ENCODE results near the gene ARHGEF38.

DNA sequence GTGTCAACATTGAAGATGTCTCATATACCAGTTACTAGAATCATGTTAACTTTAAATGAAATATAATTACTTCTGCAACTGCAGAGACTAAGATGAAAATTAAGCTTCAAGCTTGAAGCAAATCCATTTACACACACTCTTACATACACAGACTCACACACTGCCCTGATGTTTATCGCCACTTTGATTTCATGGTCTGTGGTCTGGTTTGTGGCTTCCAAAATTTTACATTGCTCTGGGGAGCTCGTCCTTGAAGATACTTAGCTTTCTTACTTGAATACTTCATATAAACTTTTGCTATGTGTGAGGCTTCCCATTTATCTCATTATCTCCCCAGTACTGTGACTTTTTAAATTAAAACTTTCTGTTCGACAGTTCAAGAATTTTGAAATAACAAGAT lies 35.8 kb downstream of the ARHGEF38 start:
- TF ChIP-seq, protein P1, sequence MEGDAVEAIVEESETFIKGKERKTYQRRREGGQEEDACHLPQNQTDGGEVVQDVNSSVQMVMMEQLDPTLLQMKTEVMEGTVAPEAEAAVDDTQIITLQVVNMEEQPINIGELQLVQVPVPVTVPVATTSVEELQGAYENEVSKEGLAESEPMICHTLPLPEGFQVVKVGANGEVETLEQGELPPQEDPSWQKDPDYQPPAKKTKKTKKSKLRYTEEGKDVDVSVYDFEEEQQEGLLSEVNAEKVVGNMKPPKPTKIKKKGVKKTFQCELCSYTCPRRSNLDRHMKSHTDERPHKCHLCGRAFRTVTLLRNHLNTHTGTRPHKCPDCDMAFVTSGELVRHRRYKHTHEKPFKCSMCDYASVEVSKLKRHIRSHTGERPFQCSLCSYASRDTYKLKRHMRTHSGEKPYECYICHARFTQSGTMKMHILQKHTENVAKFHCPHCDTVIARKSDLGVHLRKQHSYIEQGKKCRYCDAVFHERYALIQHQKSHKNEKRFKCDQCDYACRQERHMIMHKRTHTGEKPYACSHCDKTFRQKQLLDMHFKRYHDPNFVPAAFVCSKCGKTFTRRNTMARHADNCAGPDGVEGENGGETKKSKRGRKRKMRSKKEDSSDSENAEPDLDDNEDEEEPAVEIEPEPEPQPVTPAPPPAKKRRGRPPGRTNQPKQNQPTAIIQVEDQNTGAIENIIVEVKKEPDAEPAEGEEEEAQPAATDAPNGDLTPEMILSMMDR (IDR thresholded peaks at IDR 0.05; ENCODE audit: insufficient read depth, low read depth, low read length): no peak
- TF ChIP-seq EZH2 (IDR thresholded peaks at IDR 0.05; ENCODE audit: insufficient read depth, low read length): no peak

Measured in astrocyte (in vitro differentiated cells and primary cell).